Epidermal melanocyte (primary cell): ENCODE measurements around the gene AFAP1L2.

Source experiments
- DNase-seq: peaks from one replicate; pipeline ENCODE4 v3.0.0; 2011; ENCODE audit warnings: low spot score; ENCODE audit not compliant: insufficient read length

Gene AFAP1L2

GRCh38 chr10:114404171-114405010 lies at the start of gene AFAP1L2:
TSS of gene AFAP1L2 (minus strand) at chr10:114404502. CDS start at chr10:114404455, 47 bp downstream.
- DNase-seq: no peak

- DNase-seq: no peak
Observed at GRCh38 chr10:114453576-114453975, 49.3 kb upstream of the AFAP1L2 start.

GRCh38 chr10:114448897-114449296 lies 44.6 kb upstream of the AFAP1L2 start:
- DNase-seq: no peak

- DNase-seq: no peak
Observed at GRCh38 chr10:114445332-114445731, 41.0 kb upstream of the AFAP1L2 start.

GRCh38 chr10:114444819-114445218 lies 40.5 kb upstream of the AFAP1L2 start:
- no peak for DNase-seq

GRCh38 chr10:114442091-114442630 lies 37.9 kb upstream of the AFAP1L2 start:
- DNase-seq: no peak

GRCh38 chr10:114441107-114441506 lies 36.8 kb upstream of the AFAP1L2 start:
- DNase-seq: no peak

- DNase-seq: peak; percentile 32
Observed at GRCh38 chr10:114437473-114438292, 33.4 kb upstream of the AFAP1L2 start.

GRCh38 chr10:114436941-114437340 lies 32.6 kb upstream of the AFAP1L2 start:
- no peak for DNase-seq

- DNase-seq: no peak
Observed at GRCh38 chr10:114432566-114433093, 28.3 kb upstream of the AFAP1L2 start.

GRCh38 chr10:114431414-114432135 lies 27.3 kb upstream of the AFAP1L2 start:
- DNase-seq: no peak

- DNase-seq: no peak
Observed at GRCh38 chr10:114430688-114431413, 26.5 kb upstream of the AFAP1L2 start.

GRCh38 chr10:114429581-114430335 lies 25.5 kb upstream of the AFAP1L2 start:
- DNase-seq: no peak

GRCh38 chr10:114427124-114427852 lies 23.0 kb upstream of the AFAP1L2 start:
- DNase-seq: no peak

- DNase-seq: no peak
Observed at GRCh38 chr10:114426476-114426875, 22.2 kb upstream of the AFAP1L2 start.

GRCh38 chr10:114420811-114421485 lies 16.6 kb upstream of the AFAP1L2 start:
- DNase-seq: no peak

- no peak for DNase-seq
Observed at GRCh38 chr10:114418109-114418508, 13.8 kb upstream of the AFAP1L2 start.
